Neural progenitor cell (in vitro differentiated cells): ENCODE data around the gene TRMT1. TPM values are rescaled to one million over a fixed set of nuclear protein-coding genes. Genes with fewer than 3 reads are reported as not detected.

Source experiments
- DNase-seq: peaks from one replicate; pipeline ENCODE4 v3.0.0-alpha.2; 2016; ENCODE audit warnings: low spot score
- H2AFZ ChIP-seq: fragments of 200-600 bp; sonication (generic); replicated peaks from 2 replicates; pipeline ENCODE4 v1.6.1; 2016; ENCODE audit warnings: antibody characterized with exemption
- H3F3A ChIP-seq: fragments of 200-600 bp; sonication (generic); 2 replicates; pipeline ENCODE4 v1.6.1; 2016; ENCODE audit warnings: antibody characterized with exemption, low read depth
- H3K27ac ChIP-seq: fragments of 200-600 bp; sonication (generic); 2 replicates; pipeline ENCODE4 v1.5.1; 2016; ENCODE audit warnings: mild to moderate bottlenecking
- H3K27me3 ChIP-seq: fragments of 200-600 bp; sonication (generic); 2 replicates; pipeline ENCODE4 v1.6.1; 2016; ENCODE audit warnings: mild to moderate bottlenecking, moderate library complexity
- H3K36me3 ChIP-seq: fragments of 200-600 bp; sonication (generic); 2 replicates; pipeline ENCODE4 v1.5.1; 2016
- H3K4me1 ChIP-seq: fragments of 200-600 bp; sonication (generic); 2 replicates; pipeline ENCODE4 v1.6.1; 2016; ENCODE audit warnings: mixed run types
- H3K4me2 ChIP-seq: fragments of 200-600 bp; sonication (generic); 2 replicates; pipeline ENCODE4 v1.6.1; 2016
- H3K4me3 ChIP-seq: fragments of 200-600 bp; sonication (generic); 2 replicates; pipeline ENCODE4 v1.5.1; 2016
- H3K79me2 ChIP-seq: fragments of 200-600 bp; sonication (generic); 2 replicates; pipeline ENCODE4 v1.6.1; 2016; ENCODE audit warnings: low read depth
- H3K9ac ChIP-seq: fragments of 200-600 bp; sonication (generic); 2 replicates; pipeline ENCODE4 v1.6.1; 2016
- H3K9me3 ChIP-seq: fragments of 200-600 bp; sonication (generic); 2 replicates; pipeline ENCODE4 v1.5.1; 2016; ENCODE audit warnings: low read depth
- H4K20me1 ChIP-seq: fragments of 200-600 bp; sonication (generic); 2 replicates; pipeline ENCODE4 v1.6.1; 2016; ENCODE audit warnings: low read depth
- H3K27ac Mint-ChIP-seq: 3 replicates; pipeline ENCODE4 v1.8.0; 2021; ENCODE audit warnings: mixed read lengths
- H3K27me3 Mint-ChIP-seq: 2 replicates; pipeline ENCODE4 v1.8.0; 2022; ENCODE audit warnings: low read depth, mild to moderate bottlenecking, inconsistent platforms, moderate library complexity, mixed read lengths; ENCODE audit not compliant: insufficient read depth
- H3K36me3 Mint-ChIP-seq: 3 replicates; pipeline ENCODE4 v1.8.0; 2021; ENCODE audit warnings: mixed read lengths
- H3K4me1 Mint-ChIP-seq: 3 replicates; pipeline ENCODE4 v1.8.0; 2021; ENCODE audit warnings: mixed read lengths
- H3K4me3 Mint-ChIP-seq: 3 replicates; pipeline ENCODE4 v1.8.0; 2021; ENCODE audit warnings: mild to moderate bottlenecking, moderate library complexity, mixed read lengths
- H3K9me3 Mint-ChIP-seq: 3 replicates; pipeline ENCODE4 v1.8.0; 2020; ENCODE audit warnings: mixed read lengths
- EZH2 ChIP-seq: fragments of 200-600 bp; sonication (generic); IDR thresholded peaks from 2 replicates; pipeline ENCODE4 v1.6.1; 2017; ENCODE audit warnings: antibody characterized with exemption, mild to moderate bottlenecking, moderate library complexity
- EZH2phosphoT487 ChIP-seq: fragments of 200-600 bp; sonication (generic); IDR thresholded peaks from 2 replicates; pipeline ENCODE4 v1.6.1; 2017; ENCODE audit warnings: antibody characterized with exemption
- total RNA-seq: library from RNA; depleted of rRNA; stranded (reverse); fragments of >200 nt; gene quantifications from 2 replicates; pipeline ENCODE4 v1.2.3, GENCODE V29; 2015; ENCODE audit warnings: low replicate concordance
- TF ChIP-seq, protein P1 (sequence below): fragments of 200-600 bp; sonication (generic); IDR thresholded peaks from 2 replicates; pipeline ENCODE4 v1.5.1; 2017; ENCODE audit warnings: antibody characterized with exemption, mild to moderate bottlenecking

Gene TRMT1
- total RNA-seq, 1 donor from 2014 or later: 30.2 TPM

DNA sequence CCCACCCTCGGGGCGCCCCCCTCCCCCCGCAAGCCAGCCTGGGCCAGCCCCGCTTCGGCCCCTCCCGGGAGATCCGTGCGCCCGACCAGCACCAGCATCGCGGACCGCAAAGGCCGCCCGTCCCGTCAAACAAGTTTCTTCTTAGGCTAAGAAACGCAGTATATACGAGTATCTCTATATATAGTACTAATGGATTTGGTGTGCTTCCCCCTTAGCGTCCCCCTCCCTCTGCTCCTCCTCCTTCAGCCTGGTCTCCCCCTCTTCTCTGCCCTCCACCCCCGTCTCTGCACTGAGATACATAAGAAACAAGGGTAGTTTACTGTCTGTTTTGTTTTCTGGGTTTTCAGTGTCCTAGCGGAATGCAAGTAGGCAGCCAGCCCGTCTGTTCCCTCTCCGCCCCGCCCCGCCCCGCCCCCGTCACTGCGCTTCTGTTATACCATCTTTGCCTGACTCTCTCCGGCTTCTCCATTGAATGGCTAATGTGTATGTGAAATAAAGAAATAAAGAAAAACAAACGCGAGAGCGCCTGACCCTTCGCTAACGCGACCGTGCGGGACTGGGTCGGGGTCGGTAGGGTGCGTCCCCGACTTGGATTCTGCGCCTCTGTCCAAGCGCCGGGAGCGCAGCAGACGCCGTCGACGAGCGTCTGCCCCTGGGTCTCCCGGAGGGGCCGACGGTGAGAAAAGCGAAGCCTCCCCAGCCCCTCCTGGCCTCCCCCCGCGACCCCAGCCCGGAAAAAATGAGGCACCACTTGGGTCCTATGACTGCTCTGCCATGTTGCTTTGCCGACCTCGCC is 18.1 kb downstream of the TRMT1 start:
- peaks cover 96% of the 10 kb centered on the region for H3K27me3 ChIP-seq
- Mint-ChIP-seq H3K4me1 (peaks cover 30% of the 10 kb centered on the region), H3K36me3 (no peaks in the 10 kb centered on the region), H3K27ac (no peak overlapping the region), H3K4me3 (no peak overlapping the region), H3K27me3 (peaks cover 66% of the 10 kb centered on the region), H3K9me3 (peaks cover 3% of the 10 kb centered on the region)
- no peak overlapping the region for H3K27ac ChIP-seq
- no peaks in the 10 kb centered on the region for H3K36me3 ChIP-seq
- H3K4me3 ChIP-seq: no peak overlapping the region
- no peaks in the 10 kb centered on the region for H3K9me3 ChIP-seq
- H2AFZ ChIP-seq: no peak overlapping the region
- no peaks in the 10 kb centered on the region for H3K79me2 ChIP-seq
- DNase-seq: peak; percentile 42
- H3F3A ChIP-seq: peaks cover 57% of the 10 kb centered on the region
- peaks cover 45% of the 10 kb centered on the region for H4K20me1 ChIP-seq
- TF ChIP-seq EZH2: no peak
- TF ChIP-seq EZH2phosphoT487: no peak
- TF ChIP-seq, protein P1, sequence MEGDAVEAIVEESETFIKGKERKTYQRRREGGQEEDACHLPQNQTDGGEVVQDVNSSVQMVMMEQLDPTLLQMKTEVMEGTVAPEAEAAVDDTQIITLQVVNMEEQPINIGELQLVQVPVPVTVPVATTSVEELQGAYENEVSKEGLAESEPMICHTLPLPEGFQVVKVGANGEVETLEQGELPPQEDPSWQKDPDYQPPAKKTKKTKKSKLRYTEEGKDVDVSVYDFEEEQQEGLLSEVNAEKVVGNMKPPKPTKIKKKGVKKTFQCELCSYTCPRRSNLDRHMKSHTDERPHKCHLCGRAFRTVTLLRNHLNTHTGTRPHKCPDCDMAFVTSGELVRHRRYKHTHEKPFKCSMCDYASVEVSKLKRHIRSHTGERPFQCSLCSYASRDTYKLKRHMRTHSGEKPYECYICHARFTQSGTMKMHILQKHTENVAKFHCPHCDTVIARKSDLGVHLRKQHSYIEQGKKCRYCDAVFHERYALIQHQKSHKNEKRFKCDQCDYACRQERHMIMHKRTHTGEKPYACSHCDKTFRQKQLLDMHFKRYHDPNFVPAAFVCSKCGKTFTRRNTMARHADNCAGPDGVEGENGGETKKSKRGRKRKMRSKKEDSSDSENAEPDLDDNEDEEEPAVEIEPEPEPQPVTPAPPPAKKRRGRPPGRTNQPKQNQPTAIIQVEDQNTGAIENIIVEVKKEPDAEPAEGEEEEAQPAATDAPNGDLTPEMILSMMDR: no peak
- H3K4me1 ChIP-seq: peaks cover 33% of the 10 kb centered on the region
- H3K9ac ChIP-seq: no peak overlapping the region
- peak overlapping the region; percentile 35 for H3K4me2 ChIP-seq

DNA sequence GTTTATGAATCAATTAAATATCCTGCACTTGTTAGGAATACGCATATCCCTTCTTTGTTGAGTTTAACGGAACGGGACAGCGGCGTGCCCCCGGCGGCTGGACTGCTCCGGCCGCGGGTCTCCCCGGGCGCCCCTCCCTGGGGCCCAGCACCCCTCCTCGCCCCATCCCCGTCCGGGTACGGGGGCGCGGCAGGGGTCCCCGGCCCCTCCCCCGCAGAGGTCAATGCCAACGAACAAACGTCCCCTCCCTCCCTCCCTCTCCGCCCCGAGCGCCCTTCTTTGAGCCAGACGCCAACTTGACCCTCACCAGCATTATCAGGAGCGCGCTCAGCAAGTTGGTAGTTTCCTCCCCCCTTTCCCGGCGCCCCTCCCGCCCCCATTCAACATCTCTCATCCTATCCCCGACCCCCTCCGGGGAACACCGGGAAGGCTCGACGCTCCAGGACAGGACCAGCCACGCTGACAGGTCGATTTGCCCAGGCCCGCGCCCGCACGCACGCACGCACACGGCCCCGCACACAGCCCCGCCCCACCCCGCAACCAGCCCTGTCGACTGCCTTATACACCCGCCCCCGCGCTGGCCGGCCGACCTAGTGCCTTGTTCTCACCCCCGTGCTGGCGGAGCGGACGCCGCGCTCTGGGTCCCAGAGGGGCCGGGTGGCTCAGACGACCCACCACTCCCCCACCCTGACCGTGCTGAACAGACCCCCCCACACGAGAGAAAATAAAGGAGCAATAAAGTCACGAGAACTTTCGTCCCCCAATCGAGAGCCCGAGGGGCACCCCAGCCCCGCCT is 18.9 kb downstream of the TRMT1 start:
- H3K4me3 Mint-ChIP-seq: no peak overlapping the region
- H3K36me3 ChIP-seq: no peaks in the 10 kb centered on the region

DNA sequence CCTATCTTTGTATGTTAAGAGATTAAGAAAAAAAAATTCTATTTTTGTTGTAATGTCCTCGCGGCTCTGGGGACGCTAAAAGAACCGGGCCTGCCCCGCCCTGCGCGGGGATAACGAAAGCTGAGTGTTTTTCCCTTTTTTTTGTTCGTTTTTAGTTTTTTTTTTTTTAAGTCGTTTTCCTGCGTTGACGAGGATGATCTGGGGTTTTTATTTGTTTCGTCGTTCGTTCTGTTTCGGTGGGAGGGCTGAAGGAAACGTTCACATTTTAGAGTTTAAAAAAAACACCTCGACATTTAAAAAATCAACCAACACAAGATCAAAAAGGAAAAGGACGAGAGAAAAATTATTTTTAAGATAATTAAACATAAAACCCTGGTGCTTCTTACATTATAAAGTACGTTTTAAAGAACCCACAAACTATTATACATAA is 19.5 kb downstream of the TRMT1 start:
- H3K4me2 ChIP-seq: no peak overlapping the region
- H3K27ac ChIP-seq: no peak overlapping the region
- H3K4me1 Mint-ChIP-seq: peaks cover 35% of the 10 kb centered on the region
- peaks cover 97% of the 10 kb centered on the region for H3K27me3 ChIP-seq
- peaks cover 57% of the 10 kb centered on the region for H3F3A ChIP-seq
- H3K79me2 ChIP-seq: no peaks in the 10 kb centered on the region
- H3K9me3 Mint-ChIP-seq: peaks cover 3% of the 10 kb centered on the region
- H3K9me3 ChIP-seq: no peaks in the 10 kb centered on the region
- peaks cover 38% of the 10 kb centered on the region for H4K20me1 ChIP-seq
- H2AFZ ChIP-seq: no peak overlapping the region
- H3K4me3 Mint-ChIP-seq: peak overlapping the region; percentile 43
- peaks cover 33% of the 10 kb centered on the region for H3K4me1 ChIP-seq
- H3K27ac Mint-ChIP-seq: no peak overlapping the region
- no peak overlapping the region for H3K9ac ChIP-seq
- H3K36me3 Mint-ChIP-seq: no peaks in the 10 kb centered on the region
- H3K4me3 ChIP-seq: no peak overlapping the region
- no peaks in the 10 kb centered on the region for H3K36me3 ChIP-seq
- TF ChIP-seq, protein P1: no peak
- TF ChIP-seq EZH2phosphoT487: no peak
- peak; percentile 90 for TF ChIP-seq EZH2
- H3K27me3 Mint-ChIP-seq: peaks cover 67% of the 10 kb centered on the region
- no peak for DNase-seq

More for the DNA sequence above, 18.9 kb downstream of the TRMT1 start:
- TF ChIP-seq EZH2 (peak; percentile 40), EZH2phosphoT487 (peak; percentile 84)
- TF ChIP-seq, protein P1: no peak
- H3K4me1 ChIP-seq: peaks cover 30% of the 10 kb centered on the region
- peaks cover 69% of the 10 kb centered on the region for H3K27me3 Mint-ChIP-seq
- H3K27me3 ChIP-seq: peaks cover 97% of the 10 kb centered on the region
- no peak overlapping the region for H3K4me2 ChIP-seq
- H3K4me1 Mint-ChIP-seq: peaks cover 33% of the 10 kb centered on the region
- no peak overlapping the region for H3K27ac ChIP-seq
- DNase-seq: peak; percentile 49
- H3F3A ChIP-seq: peaks cover 57% of the 10 kb centered on the region
- no peak overlapping the region for H3K9ac ChIP-seq
- no peaks in the 10 kb centered on the region for H3K36me3 Mint-ChIP-seq
- peaks cover 38% of the 10 kb centered on the region for H4K20me1 ChIP-seq
- H3K4me3 ChIP-seq: no peak overlapping the region
- H3K9me3 ChIP-seq: no peaks in the 10 kb centered on the region
- no peaks in the 10 kb centered on the region for H3K79me2 ChIP-seq
- H3K9me3 Mint-ChIP-seq: peaks cover 3% of the 10 kb centered on the region
- H3K27ac Mint-ChIP-seq: no peak overlapping the region
- H2AFZ ChIP-seq: no peak overlapping the region
